Mesothelial cell of epicardium (in vitro differentiated cells): ENCODE data around the gene GAK. TPM values are rescaled to one million over a fixed set of nuclear protein-coding genes. Genes with fewer than 3 reads are reported as not detected.

Source experiments
- DNase-seq, 2 experiments: peaks; one replicate each; pipeline ENCODE4 v3.0.0; 2021; ENCODE audit warnings: low spot score in 2 of 2; ENCODE audit not compliant: unreplicated experiment in 2 of 2
- H3K27ac Mint-ChIP-seq: 2 replicates; pipeline ENCODE4 v1.8.0; 2021; ENCODE audit warnings: mixed read lengths
- H3K27me3 Mint-ChIP-seq: 2 replicates; pipeline ENCODE4 v1.8.0; 2021; ENCODE audit warnings: low read depth, mixed read lengths
- H3K36me3 Mint-ChIP-seq: 2 replicates; pipeline ENCODE4 v1.8.0; 2021; ENCODE audit warnings: mixed read lengths
- H3K4me1 Mint-ChIP-seq: 2 replicates; pipeline ENCODE4 v1.8.0; 2021; ENCODE audit warnings: mixed read lengths
- H3K4me3 Mint-ChIP-seq: 2 replicates; pipeline ENCODE4 v1.8.0; 2021; ENCODE audit warnings: mild to moderate bottlenecking, moderate library complexity, mixed read lengths
- H3K9me3 Mint-ChIP-seq: 2 replicates; pipeline ENCODE4 v1.8.0; 2021; ENCODE audit warnings: mixed read lengths
- CTCF ChIP-seq: fragments of 200-600 bp; sonication (generic); IDR thresholded peaks from one replicate; pipeline ENCODE4 v1.5.0; 2021; ENCODE audit warnings: antibody characterized with exemption; ENCODE audit not compliant: unreplicated experiment
- total RNA-seq: library from RNA; stranded (reverse); gene quantifications from 3 replicates; pipeline ENCODE4 v1.2.1, GENCODE V29; 2021

Gene GAK
- total RNA-seq, 1 donor from 2014 or later, result 114 TPM

DNA sequence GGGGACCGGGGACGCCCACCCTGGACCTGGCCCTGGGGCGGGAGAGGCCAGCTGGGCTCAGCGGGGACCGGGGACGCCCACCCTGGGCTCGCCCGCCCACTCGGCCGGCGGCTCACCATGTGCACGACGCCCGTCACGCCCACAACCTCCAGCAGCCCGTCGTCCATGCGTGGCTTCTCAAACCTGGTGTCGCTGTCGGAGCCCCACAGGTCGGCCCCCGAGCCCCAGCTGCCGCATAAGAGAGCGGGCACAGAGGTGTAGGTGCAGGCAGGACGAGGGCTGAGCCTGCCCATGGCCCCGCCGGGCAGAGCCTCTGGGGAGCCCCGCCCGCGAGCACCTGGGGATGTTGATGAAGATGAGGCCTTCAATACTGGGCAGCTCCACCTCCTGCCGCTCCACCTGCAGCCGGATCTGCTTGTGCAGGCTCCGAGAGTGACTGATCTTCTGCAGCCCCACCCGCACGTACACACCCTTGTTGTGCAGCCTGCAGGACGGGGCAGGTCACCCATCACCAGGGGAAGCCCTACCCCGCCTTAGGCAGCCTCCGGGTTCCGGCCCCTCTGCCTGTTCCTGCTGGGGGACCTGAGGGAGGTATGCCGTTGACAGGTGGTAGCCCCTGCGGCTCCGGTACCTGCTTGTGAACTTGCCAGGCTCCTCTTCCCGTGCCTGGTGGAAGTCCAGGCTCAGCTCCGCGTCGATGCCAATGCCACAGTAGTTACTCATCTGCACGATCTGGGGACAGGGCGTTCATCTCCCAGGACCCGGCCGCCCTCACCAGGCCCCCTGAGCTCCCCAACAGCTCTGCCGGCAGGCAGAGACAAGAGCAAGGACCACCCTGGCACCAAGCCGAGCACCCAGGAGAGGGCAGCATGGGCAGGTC lies 29.5 kb upstream of the GAK start:
- Mint-ChIP-seq H3K4me3 (no peak overlapping the region), H3K9me3 (no peaks in the 10 kb centered on the region), H3K4me1 (no peaks in the 10 kb centered on the region), H3K36me3 (peaks cover 6% of the 10 kb centered on the region), H3K27ac (no peak overlapping the region), H3K27me3 (peaks cover 2% of the 10 kb centered on the region)
- DNase-seq, result no peak
- no peak for TF ChIP-seq CTCF

DNA sequence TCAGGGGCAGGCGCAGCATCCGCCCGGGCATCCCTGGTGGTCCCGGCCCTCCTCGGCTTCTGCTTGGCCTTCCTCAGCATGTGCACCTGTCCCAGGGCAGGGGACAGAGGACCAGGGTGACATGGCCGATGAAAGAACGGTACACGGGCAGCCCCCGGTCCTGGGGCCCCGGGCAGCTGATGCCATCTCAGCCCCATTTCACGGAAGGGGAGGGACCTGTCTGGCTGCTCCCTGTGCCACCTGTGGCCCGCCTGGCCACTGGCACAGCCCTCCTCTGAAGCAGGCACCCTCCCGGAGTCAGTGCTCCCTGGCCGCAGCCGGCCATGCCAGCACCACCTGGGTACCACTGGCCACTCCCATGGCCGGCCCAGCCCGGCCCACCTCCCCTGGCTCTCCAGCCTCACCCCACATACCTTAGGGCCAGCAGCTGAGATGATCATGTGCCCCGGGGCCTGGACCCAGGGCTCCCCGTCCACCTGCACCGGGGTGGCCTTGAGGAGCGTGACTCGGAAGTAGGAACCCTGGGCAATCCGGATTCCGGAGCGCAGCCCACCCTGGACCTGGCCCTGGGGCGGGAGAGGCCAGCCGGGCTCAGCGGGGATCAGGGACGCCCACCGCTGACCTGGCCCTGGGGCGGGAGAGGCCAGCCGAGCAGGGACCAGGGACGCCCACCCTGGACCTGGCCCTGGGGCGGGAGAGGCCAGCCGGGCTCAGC lies 28.7 kb upstream of the GAK start:
- H3K4me3 Mint-ChIP-seq, result no peak overlapping the region
- DNase-seq, result no peak
- H3K36me3 Mint-ChIP-seq, result peaks cover 5% of the 10 kb centered on the region
- H3K27me3 Mint-ChIP-seq, result peaks cover under 1% of the 10 kb centered on the region
- no peaks in the 10 kb centered on the region for H3K9me3 Mint-ChIP-seq
- TF ChIP-seq CTCF, result no peak
- H3K27ac Mint-ChIP-seq, result no peak overlapping the region
- H3K4me1 Mint-ChIP-seq, result no peaks in the 10 kb centered on the region

- Mint-ChIP-seq H3K27ac (no peak overlapping the region), H3K4me3 (no peak overlapping the region), H3K9me3 (no peaks in the 10 kb centered on the region), H3K27me3 (no peaks in the 10 kb centered on the region), H3K4me1 (no peaks in the 10 kb centered on the region), H3K36me3 (peaks cover 5% of the 10 kb centered on the region)
- no peak for DNase-seq
- no peak for TF ChIP-seq CTCF
Observed at GRCh38 chr4:960140-960635, 28.1 kb upstream of the GAK start.

DNA sequence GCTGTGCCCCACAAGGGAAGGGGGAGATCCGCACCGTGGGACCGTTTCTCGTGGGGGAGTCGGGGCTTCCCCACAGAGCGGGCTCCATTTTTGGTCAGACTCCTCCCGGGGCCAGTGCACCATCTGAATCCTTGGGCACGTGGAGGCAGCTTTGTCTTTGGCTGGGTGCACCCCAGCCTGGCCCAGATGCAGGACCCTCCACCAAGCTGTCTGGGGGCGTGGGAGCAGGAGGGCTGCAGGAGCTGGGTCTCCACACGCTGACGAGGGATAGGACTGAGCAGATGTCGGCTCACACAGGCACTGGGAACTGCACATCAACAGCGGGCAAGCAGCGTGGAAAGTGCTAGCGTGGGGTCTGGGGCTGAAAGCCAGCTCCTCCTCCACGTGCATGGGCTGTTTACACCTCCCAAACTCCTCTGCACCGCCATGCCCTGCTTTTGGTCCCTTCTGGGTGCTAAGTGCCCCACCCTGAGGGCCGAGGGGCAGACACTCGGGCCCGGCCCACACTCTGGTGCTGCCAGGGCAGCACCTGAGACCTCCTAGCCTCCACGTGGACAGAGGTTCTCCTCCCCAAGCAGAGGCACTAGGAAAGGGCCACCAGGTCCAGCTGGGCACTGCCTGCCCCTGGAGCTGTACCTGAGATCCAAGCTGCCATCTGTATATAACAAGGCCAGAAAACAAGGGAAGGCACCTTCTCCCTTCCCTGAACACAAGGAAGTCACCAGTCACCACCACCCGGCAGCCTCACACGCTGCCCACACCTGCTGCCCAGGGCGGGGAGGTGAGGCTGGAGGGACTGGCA lies 27.4 kb upstream of the GAK start:
- Mint-ChIP-seq H3K27ac (no peak overlapping the region), H3K27me3 (no peaks in the 10 kb centered on the region), H3K4me1 (no peaks in the 10 kb centered on the region), H3K9me3 (no peaks in the 10 kb centered on the region), H3K4me3 (no peak overlapping the region), H3K36me3 (peaks cover 9% of the 10 kb centered on the region)
- no peak for DNase-seq
- no peak for TF ChIP-seq CTCF

- Mint-ChIP-seq H3K4me1 (no peaks in the 10 kb centered on the region), H3K36me3 (peaks cover 12% of the 10 kb centered on the region), H3K9me3 (no peaks in the 10 kb centered on the region), H3K27me3 (no peaks in the 10 kb centered on the region), H3K4me3 (no peak overlapping the region), H3K27ac (no peak overlapping the region)
- DNase-seq, result no peak
- no peak for TF ChIP-seq CTCF
Observed at GRCh38 chr4:958696-959337, 26.7 kb upstream of the GAK start.
